Activated CD8-positive, alpha-beta memory T cell treated with anti-CD3 and anti-CD28 coated beads, Interleukin-2, amount 50 U/mL, for 24 hours (primary cell): ENCODE measurements around the gene ASPHD1.
"Not testable (repeated sequence)": the region's sequence is repeated elsewhere in the genome, so short reads cannot be mapped to it uniquely, and the experiment has no call there.

Experiments
- DNase-seq: peaks from one replicate; pipeline ENCODE4 v3.0.0-alpha.2; 2020; ENCODE audit errors: extremely low read depth

ASPHD1 gene

GRCh38 chr16:29907973-29908372 lies 7.7 kb downstream of the ASPHD1 start:
- no peak for DNase-seq

- no peak for DNase-seq
Observed at GRCh38 chr16:29908719-29909220, 8.5 kb downstream of the ASPHD1 start.

GRCh38 chr16:29909391-29909790 lies 9.1 kb downstream of the ASPHD1 start:
- DNase-seq, result no peak

GRCh38 chr16:29909851-29910250 lies 9.6 kb downstream of the ASPHD1 start:
- DNase-seq, result not testable (repeated sequence)

- DNase-seq, result no peak
Observed at GRCh38 chr16:29910819-29911675, 10.8 kb downstream of the ASPHD1 start.

- DNase-seq, result no peak
Observed at GRCh38 chr16:29911676-29912010, 11.4 kb downstream of the ASPHD1 start.

- no peak for DNase-seq
Observed at GRCh38 chr16:29912087-29912486, 11.8 kb downstream of the ASPHD1 start.

GRCh38 chr16:29913514-29913913 lies 13.2 kb downstream of the ASPHD1 start:
- no peak for DNase-seq

GRCh38 chr16:29915590-29916247 lies 15.4 kb downstream of the ASPHD1 start:
- DNase-seq, result no peak

- DNase-seq, result no peak
Observed at GRCh38 chr16:29916979-29917378, 16.7 kb downstream of the ASPHD1 start.

- no peak for DNase-seq
Observed at GRCh38 chr16:29920288-29921033, 20.2 kb downstream of the ASPHD1 start.

- no peak for DNase-seq
Observed at GRCh38 chr16:29921034-29921385, 20.7 kb downstream of the ASPHD1 start.

- no peak for DNase-seq
Observed at GRCh38 chr16:29922326-29922725, 22.0 kb downstream of the ASPHD1 start.

- no peak for DNase-seq
Observed at GRCh38 chr16:29922986-29923501, 22.8 kb downstream of the ASPHD1 start.

- DNase-seq, result no peak
Observed at GRCh38 chr16:29925105-29925756, 24.9 kb downstream of the ASPHD1 start.

GRCh38 chr16:29925781-29926710 lies 25.8 kb downstream of the ASPHD1 start, which contains the start of gene KCTD13:
KCTD13 (minus strand) TSS chr16:29926226; CDS start chr16:29926033, 193 bp downstream.
- DNase-seq, result peak; percentile 63

- no peak for DNase-seq
Observed at GRCh38 chr16:29926711-29927052, 26.4 kb downstream of the ASPHD1 start.

- DNase-seq, result no peak
Observed at GRCh38 chr16:29927070-29927905, 27.0 kb downstream of the ASPHD1 start.

GRCh38 chr16:29931750-29932149 lies 31.5 kb downstream of the ASPHD1 start:
- DNase-seq, result not testable (repeated sequence)

GRCh38 chr16:29940656-29941055 lies 40.4 kb downstream of the ASPHD1 start:
- DNase-seq, result no peak
